ENCODE data around the gene SH2B2.

The SH2B2 gene

GRCh38 chr7:102287981-102288278 lies 1.3 kb downstream of the SH2B2 start:
- no peak for DNase-seq (ENCODE audit: low read depth)
- peak overlapping the region; percentile 66 for H3K4me3 ChIP-seq (ENCODE audit: low read depth, low read length)
- TF ChIP-seq CTCF (conservative IDR thresholded peaks at IDR 0.05; ENCODE audit: low read depth, low read length) = no peak

DNA sequence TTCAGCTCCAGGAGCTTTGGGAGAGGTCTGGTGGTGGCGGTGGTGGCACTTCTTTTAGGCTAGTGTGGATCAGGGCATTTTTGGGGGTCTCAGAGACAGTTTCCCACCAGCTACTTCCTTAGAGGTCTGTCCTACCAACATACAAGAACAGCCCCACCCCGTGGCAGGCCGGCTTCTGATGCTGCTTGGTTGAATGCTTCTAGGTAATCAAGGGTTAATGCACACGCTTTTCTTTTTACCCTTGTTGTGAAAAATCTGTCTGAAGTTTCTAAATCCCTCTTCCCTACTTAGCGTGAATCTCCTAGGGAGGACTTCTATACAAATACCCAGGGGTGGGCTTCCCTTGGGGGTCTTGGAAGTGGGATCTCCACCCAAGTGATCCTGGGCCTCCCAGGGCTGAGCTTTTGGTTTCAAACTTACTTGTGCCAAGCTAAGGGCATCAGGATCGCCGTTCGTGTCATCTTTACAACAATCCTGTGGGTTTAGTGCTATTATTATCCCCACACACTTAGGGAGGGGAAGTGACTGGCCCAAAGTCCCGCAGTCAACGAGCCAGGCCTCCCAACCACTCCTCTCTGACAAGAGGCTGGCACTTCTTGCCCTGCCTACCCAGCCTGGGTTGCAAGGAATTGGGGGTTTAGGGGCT lies 1.7 kb downstream of the SH2B2 start:
- DNase-seq (ENCODE audit: low read depth) = peak; percentile 20
- H3K4me3 ChIP-seq (ENCODE audit: low read depth, low read length) = no peak overlapping the region
- peak; percentile 30 for TF ChIP-seq CTCF (conservative IDR thresholded peaks at IDR 0.05; ENCODE audit: low read depth, low read length)

- no peak for DNase-seq (ENCODE audit: low read depth)
- no peak for TF ChIP-seq CTCF (conservative IDR thresholded peaks at IDR 0.05; ENCODE audit: low read depth, low read length)
- H3K4me3 ChIP-seq (ENCODE audit: low read depth, low read length) = no peak overlapping the region
These were observed 2.4 kb downstream of the SH2B2 start for GRCh38 chr7:102289057-102289456.

DNA sequence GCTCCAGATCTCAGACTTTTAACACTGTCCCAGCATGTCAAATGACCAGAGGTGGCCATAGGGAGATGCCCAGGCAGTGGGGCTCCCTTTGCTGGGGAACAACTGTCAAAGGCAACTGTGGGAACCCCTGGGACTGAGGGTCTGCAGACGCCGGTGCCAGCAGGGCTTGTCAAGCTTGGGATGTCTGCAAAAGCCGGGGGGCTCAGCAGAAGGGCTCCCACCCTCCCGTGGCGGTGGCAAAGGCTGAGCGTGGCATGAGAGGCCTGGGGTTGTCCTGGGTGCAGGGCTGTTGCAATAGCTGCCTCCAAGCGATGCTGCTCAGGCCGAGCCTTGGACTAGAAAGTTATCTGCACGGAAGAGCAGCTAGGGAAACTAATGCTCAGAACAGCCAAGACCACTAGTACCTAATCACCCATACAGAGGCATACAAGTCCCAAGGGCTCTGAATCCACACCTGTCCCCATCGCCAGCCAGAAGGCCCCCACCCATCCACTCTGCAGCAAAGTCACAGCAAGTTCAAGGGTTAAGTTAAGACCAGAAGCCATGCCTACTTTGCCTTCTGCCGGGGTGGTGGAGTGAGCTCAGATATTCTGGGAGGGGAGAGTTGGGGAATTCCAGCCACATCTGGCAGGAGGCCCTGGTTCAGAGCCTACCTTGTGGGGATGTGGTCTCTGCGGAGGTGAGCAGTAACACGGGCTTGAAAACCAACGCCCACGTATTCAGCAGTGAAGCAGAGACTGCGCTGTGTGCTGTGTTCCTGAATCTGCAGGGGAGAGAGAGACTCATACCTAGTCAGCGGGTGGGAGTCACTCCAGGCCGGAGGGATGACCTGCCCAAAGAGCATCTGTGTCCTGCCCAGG lies 4.6 kb downstream of the SH2B2 start:
- TF ChIP-seq CTCF (conservative IDR thresholded peaks at IDR 0.05; ENCODE audit: low read depth, low read length) = no peak
- DNase-seq (ENCODE audit: low read depth) = no peak
- no peak overlapping the region for H3K4me3 ChIP-seq (ENCODE audit: low read depth, low read length)

- no peak overlapping the region for H3K4me3 ChIP-seq (ENCODE audit: low read depth, low read length)
- DNase-seq (ENCODE audit: low read depth) = no peak
- TF ChIP-seq CTCF (conservative IDR thresholded peaks at IDR 0.05; ENCODE audit: low read depth, low read length) = no peak
These were observed 5.2 kb downstream of the SH2B2 start for GRCh38 chr7:102291916-102292267.

- TF ChIP-seq CTCF (conservative IDR thresholded peaks at IDR 0.05; ENCODE audit: low read depth, low read length) = no peak
- H3K4me3 ChIP-seq (ENCODE audit: low read depth, low read length) = no peak overlapping the region
- no peak for DNase-seq (ENCODE audit: low read depth)
These were observed 6.4 kb downstream of the SH2B2 start for GRCh38 chr7:102292813-102293798.
